Hematopoietic multipotent progenitor cell (in vitro differentiated cells): ENCODE data around the gene ECI1. TPM values are rescaled to one million over a fixed set of nuclear protein-coding genes. Genes with fewer than 3 reads are reported as not detected.
A peak's percentile ranks its signal among the peaks of the same experiment; 100 is the strongest.
"Not testable (repeated sequence)": the region's sequence is repeated elsewhere in the genome, so short reads cannot be mapped to it uniquely, and the experiment has no call there.

Experiments used
- DNase-seq, 3 donors: peaks; one replicate each; pipeline ENCODE4 v3.0.0-alpha.2; 2011 to 2015; ENCODE audit warnings: low read depth in 2 of 3, low spot score in 2 of 3
- total RNA-seq: library from RNA; depleted of rRNA; stranded (reverse); fragments of >200 nt; gene quantifications from one replicate; pipeline ENCODE4 v1.2.3, GENCODE V29; 2012

The ECI1 gene
- total RNA-seq, 1 donor, result 53.9 TPM

DNA sequence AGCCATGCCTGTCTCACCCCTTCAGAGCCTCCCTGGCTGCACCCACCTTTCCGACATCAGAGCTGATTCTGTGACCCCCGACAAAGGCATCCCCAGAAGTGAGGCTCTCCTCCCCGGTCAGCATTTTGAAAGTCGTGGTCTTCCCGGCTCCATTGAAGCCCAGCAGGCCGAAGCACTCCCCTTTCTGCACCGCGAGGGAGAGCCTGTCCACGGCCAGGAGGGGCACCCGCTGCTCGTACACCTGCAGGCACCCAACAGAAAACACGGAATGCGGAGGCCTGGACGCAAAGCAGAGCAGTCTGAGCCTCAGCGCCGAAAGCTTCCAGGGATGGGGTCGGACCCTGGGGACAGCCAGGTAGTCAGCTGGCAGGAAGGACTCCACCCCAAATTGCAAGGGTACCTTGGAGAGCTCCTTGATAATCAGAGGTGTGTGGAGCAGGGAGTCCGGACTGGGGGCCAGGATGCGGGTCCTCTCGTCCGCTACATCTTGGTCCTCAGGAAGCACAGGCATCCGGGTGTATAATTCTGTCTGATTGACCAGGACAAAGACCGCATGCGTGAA lies 29.7 kb upstream of the ECI1 start:
- no peak for DNase-seq

- DNase-seq, result no peak
Measured at GRCh38 chr16:2280461-2280860, 29.1 kb upstream of the ECI1 start.

DNA sequence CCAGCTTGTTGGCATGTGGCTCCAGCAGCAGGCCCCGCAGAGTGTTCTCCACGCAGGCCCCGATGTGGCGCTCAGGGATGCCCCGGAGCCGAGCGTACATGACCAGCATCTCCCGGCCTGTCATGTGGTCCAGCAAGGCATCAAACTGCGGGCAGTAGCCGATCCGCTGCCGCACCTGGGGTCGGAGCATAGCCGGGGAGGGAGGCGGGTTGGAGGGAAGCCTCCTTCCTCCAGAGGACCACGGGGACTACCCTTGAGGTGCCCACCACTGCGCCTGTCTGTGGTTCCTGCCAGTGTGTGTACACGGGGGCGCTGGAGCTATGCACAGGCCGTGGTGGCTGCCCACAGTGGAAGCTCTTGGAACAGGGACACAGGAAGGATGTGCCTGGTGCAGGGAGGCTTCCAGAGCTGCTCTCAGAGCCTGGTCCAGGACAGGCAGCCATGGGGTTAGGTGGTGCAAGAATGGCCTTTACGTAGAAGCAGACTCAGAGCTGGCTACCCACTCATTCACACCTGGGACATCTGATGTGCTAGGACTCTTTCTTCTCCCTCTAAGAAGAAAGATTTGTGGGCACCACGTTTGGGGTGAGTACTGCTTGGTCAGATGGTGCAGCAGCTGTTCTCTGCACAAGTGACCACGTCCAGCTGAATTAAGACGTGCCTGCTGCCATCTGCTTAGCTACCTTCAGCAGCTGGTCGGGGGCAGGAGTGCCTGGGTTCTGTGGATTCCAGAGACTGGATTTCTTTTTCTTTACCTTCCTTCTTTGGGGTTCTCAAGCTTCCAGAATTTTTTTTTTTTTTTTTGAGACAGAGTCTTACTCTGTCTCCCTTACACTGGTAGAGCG lies 27.8 kb upstream of the ECI1 start:
- DNase-seq, result no peak

DNA sequence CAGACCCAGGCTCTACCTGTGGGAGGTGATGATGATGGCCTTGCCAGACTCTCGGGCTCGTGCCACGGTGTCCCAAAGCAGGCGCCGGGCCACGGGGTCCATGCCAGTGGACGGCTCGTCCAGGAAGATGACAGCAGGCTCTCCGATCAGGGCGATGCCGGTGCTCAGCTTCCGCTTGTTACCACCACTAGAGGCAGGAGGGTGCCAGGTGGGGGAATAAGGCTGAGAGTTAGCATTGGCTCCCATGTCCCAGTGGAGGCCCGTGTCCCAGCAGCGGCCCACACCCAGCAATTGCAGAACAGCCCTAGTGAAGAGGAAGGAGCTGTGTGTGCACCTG lies 26.9 kb upstream of the ECI1 start:
- DNase-seq, result no peak

GRCh38 chr16:2277466-2278271 lies 26.3 kb upstream of the ECI1 start:
- no peak for DNase-seq

GRCh38 chr16:2276368-2277195 lies 25.2 kb upstream of the ECI1 start:
- no peak for DNase-seq

- no peak for DNase-seq
Measured at GRCh38 chr16:2275476-2276367, 24.3 kb upstream of the ECI1 start.

- DNase-seq, result no peak
Measured at GRCh38 chr16:2273931-2274330, 22.5 kb upstream of the ECI1 start.

GRCh38 chr16:2273484-2273883 lies 22.1 kb upstream of the ECI1 start:
- DNase-seq, result no peak

GRCh38 chr16:2271848-2272461 lies 20.6 kb upstream of the ECI1 start:
- no peak for DNase-seq

DNA sequence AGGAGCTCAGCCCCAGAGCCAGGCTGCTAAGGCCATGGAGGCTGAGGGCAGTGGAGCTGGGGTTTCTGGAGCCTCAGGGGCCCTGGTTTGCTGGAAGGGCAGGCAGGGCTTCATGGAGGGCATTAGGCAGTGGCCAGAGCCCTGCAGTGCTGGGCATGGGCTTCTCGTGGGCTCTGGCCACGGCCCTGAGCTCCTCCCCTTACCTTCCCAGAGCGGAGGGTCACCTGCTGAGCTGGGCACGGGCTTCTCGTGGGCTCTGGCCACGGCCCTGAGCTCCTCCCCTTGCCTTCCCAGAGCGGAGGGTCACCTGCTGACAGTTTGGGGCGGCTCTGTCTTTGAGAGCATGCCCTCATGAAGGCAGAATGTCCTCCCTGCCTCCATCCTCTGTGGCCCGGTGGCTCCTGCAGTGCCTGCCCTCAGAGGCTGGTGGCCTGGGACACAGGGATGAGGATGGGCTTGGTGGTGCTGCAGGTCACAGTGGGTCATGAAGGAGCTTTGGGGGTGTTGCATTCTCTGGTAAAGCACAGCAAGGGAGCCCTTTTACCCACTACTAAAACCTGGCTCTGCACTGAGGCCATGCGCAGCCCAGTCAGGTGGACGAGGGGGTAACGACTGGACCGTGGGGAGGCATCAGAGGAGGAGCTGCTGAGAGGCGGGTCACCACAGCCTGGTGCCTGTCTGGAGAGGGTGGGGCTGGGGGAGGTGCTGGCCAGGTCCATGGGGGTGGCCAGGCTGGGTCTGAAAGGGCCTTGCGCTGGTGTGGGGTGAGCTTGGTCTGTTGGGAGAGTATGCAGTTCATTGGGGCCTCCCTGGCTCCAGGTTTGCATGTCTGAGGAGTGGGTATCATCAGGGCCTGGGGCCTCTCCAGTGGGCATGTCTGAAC lies 19.4 kb upstream of the ECI1 start:
- no peak for DNase-seq

DNA sequence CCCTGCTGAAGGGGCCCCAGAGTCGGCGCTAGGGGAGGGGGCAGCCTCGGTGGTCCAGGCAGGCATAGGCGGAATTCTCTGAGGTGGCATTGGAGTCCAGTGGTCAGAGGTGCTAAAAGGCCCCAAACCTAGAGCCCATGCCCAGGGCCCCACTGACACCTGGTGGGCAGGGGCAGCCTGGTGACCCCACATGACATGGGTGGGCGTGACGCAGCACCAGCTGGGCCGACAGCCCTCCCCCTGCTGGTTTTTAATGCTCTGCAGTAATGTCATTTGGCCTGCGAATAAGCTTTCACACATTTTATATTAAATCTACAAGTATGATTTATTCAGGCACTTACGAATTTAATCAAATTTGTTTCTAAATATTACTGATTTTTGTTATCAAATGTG lies 18.7 kb upstream of the ECI1 start:
- no peak for DNase-seq

DNA sequence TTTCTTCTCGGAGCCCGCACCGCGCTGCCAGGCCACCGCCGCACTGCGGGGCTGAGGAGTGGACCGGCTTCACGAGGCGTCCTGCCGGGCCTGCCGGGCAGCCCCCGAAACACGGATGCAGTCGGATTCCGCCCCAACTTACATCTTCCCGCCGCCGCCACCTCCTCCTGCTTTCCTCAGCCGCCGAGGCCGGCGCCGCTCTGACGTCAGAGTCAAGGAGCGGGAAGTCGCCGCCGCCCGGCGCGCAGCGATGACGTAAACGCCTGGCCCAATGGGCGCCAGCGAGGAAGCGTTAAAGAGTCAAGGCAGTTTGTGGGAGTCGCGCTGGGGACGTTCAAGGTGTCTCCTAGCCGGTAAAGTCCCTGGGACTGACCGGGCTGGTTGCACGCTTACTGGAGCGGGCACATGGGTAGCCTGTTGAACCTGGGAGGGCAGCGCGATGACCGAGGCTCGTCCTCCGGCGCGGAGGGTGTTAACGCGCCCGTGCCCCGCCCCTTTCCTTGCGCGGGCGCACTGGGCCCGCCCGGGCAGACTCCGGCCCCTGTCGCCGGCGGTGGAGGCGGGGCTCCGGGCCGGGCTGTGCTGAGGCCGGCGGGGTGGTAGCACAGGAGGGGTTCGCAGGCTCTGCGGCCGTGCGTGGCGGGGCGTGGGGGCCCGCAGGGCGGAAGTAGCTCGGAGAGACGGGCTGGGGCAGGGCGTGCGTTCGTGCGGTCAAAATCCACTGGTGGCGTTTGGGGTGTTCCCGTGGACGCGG lies 16.7 kb upstream of the ECI1 start, which contains the start of gene RNPS1:
TSS of gene RNPS1 (minus strand) at position 214 of the 754 bp plus-strand sequence. CDS start 3,483 bp downstream, outside the sequence.
- peak; percentile 97 to 99 (median 98) for DNase-seq

GRCh38 chr16:2267505-2267912 lies 16.1 kb upstream of the ECI1 start:
- not testable (repeated sequence) for DNase-seq

DNA sequence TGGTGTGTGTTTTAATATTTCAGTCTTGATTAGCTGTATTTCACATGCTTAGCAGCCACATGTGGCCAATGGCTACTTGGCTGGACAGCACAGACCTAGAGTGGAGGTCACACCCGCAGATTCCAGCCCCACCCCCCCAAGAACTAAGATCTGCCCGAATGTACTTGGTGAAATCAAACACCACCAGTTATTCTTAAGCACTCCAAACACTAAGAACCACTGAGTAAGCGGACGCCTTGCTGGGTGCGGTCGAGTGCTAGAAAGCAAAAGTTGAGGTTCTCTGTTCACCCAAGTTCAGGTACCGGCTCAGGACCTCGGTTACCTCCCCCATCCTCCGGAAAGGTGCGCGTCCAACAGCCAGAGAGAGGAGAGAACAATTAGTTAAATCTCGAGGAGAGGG lies 15.5 kb upstream of the ECI1 start:
- not testable (repeated sequence) for DNase-seq

- not testable (repeated sequence) for DNase-seq
Measured at GRCh38 chr16:2263026-2263425, 11.6 kb upstream of the ECI1 start.

- no peak for DNase-seq
Measured at GRCh38 chr16:2260250-2260649, 8.9 kb upstream of the ECI1 start.

GRCh38 chr16:2258530-2258929 lies 7.1 kb upstream of the ECI1 start:
- not testable (repeated sequence) for DNase-seq
